Astrocyte (in vitro differentiated cells and primary cell): ENCODE results near the gene TNN. TPM values are rescaled to one million over a fixed set of nuclear protein-coding genes. Genes with fewer than 3 reads are reported as not detected.

Source experiments
- DNase-seq: peaks from one replicate; pipeline ENCODE4 v3.0.0-alpha.2; 2010; ENCODE audit warnings: low read depth
- FAIRE-seq: peaks from 2 replicates; lab custom pipeline; 2011; peaks lifted over from hg19 to GRCh38; lab: Jason Lieb, UNC
- H2AFZ ChIP-seq: 2 replicates; pipeline ENCODE4 v1.6.0; 2012; ENCODE audit warnings: low read depth, low read length, inconsistent platforms
- H3K27ac ChIP-seq: 2 replicates; pipeline ENCODE4 v1.5.1; 2011; ENCODE audit warnings: low read depth, low read length, inconsistent platforms
- H3K27me3 ChIP-seq: 2 replicates; pipeline ENCODE4 v1.6.0; 2011; ENCODE audit warnings: low read length, inconsistent platforms; ENCODE audit not compliant: insufficient read depth
- H3K36me3 ChIP-seq: 2 replicates; pipeline ENCODE4 v1.5.1; 2011; ENCODE audit warnings: low read length, inconsistent platforms; ENCODE audit not compliant: insufficient read depth
- H3K4me1 ChIP-seq: 2 replicates; pipeline ENCODE4 v1.5.1; 2011; ENCODE audit warnings: low read length, inconsistent platforms; ENCODE audit not compliant: insufficient read depth
- H3K4me2 ChIP-seq: 2 replicates; pipeline ENCODE4 v1.6.0; 2012; ENCODE audit warnings: low read length, inconsistent platforms
- H3K4me3 ChIP-seq: 2 replicates; pipeline ENCODE4 v1.5.1; 2011; ENCODE audit warnings: low read depth, mild to moderate bottlenecking, low read length, inconsistent platforms; ENCODE audit not compliant: insufficient read depth
- H3K79me2 ChIP-seq: 2 replicates; pipeline ENCODE4 v1.6.0; 2012; ENCODE audit warnings: mild to moderate bottlenecking, low read length, inconsistent platforms; ENCODE audit not compliant: insufficient read depth
- H3K9ac ChIP-seq: 2 replicates; pipeline ENCODE4 v1.6.0; 2012; ENCODE audit warnings: mild to moderate bottlenecking, low read length, inconsistent platforms
- H3K9me3 ChIP-seq: 2 replicates; pipeline ENCODE4 v1.5.1; 2012; ENCODE audit warnings: low read depth, mild to moderate bottlenecking, low read length, inconsistent platforms; ENCODE audit not compliant: insufficient read depth
- H4K20me1 ChIP-seq: 2 replicates; pipeline ENCODE4 v1.6.0; 2012; ENCODE audit warnings: low read length, inconsistent platforms; ENCODE audit not compliant: insufficient read depth
- H3K27ac Mint-ChIP-seq: one replicate; pipeline ENCODE4 v1.8.0; 2021; ENCODE audit warnings: mild to moderate bottlenecking, mixed read lengths; ENCODE audit not compliant: unreplicated experiment
- H3K27me3 Mint-ChIP-seq: one replicate; pipeline ENCODE4 v1.8.0; 2021; ENCODE audit warnings: low read depth, mixed read lengths; ENCODE audit not compliant: unreplicated experiment
- H3K36me3 Mint-ChIP-seq: one replicate; pipeline ENCODE4 v1.8.0; 2021; ENCODE audit warnings: low read depth, mixed read lengths; ENCODE audit not compliant: unreplicated experiment
- H3K4me1 Mint-ChIP-seq: one replicate; pipeline ENCODE4 v1.8.0; 2021; ENCODE audit warnings: low read depth, mixed read lengths; ENCODE audit not compliant: unreplicated experiment
- H3K4me3 Mint-ChIP-seq: one replicate; pipeline ENCODE4 v1.8.0; 2021; ENCODE audit warnings: mild to moderate bottlenecking, moderate library complexity, mixed read lengths; ENCODE audit not compliant: unreplicated experiment
- H3K9me3 Mint-ChIP-seq: one replicate; pipeline ENCODE4 v1.8.0; 2021; ENCODE audit warnings: mild to moderate bottlenecking, mixed read lengths; ENCODE audit not compliant: unreplicated experiment
- EZH2 ChIP-seq: IDR thresholded peaks from 2 replicates; pipeline ENCODE4 v1.6.1; 2012; ENCODE audit warnings: mild to moderate bottlenecking, low read length, inconsistent platforms; ENCODE audit not compliant: insufficient read depth
- total RNA-seq: library from RNA; stranded (reverse); gene quantifications from 2 replicates; pipeline ENCODE4 v1.2.1, GENCODE V29; 2021
- TF ChIP-seq, protein P1 (sequence below): IDR thresholded peaks from 2 replicates; pipeline ENCODE4 v1.5.1; 2011; ENCODE audit warnings: low read depth, mild to moderate bottlenecking, inconsistent platforms, low read length, moderate library complexity; ENCODE audit not compliant: insufficient read depth

The TNN gene
- total RNA-seq, 1 donor from 2014 or later = 0.16 TPM

DNA sequence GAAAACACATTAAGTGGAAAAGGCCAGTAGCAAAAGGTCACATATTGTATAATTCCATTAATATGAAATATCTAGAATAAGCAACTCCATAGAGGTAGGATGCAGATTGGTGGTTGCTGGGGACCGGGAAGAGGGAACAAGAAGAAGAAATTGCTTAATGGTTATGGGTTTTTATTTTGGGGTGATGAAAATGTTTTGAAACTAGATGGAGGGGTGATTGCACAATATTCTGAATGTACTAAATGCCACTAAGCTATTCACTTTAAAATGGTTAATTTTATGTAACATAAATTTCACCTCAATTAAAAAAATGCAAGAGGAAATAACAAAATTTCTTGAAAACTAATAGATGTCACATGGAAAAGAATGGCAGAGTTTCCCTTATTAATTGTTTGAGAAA is 118.3 kb downstream of the TNN start:
- DNase-seq = no peak
- H3K27ac Mint-ChIP-seq = no peak overlapping the region
- FAIRE-seq = no peak
- Histone ChIP-seq H3K9ac (no peak overlapping the region), H3K4me2 (no peak overlapping the region), H3K27ac (no peak overlapping the region), H3K9me3 (no peaks in the 10 kb centered on the region), H3K4me1 (no peaks in the 10 kb centered on the region), H3K4me3 (no peak overlapping the region), H2AFZ (no peak overlapping the region), H3K27me3 (peaks cover 5% of the 10 kb centered on the region), H3K79me2 (no peaks in the 10 kb centered on the region), H3K36me3 (no peaks in the 10 kb centered on the region), H4K20me1 (no peaks in the 10 kb centered on the region)
- TF ChIP-seq EZH2 = no peak
- TF ChIP-seq, protein P1, sequence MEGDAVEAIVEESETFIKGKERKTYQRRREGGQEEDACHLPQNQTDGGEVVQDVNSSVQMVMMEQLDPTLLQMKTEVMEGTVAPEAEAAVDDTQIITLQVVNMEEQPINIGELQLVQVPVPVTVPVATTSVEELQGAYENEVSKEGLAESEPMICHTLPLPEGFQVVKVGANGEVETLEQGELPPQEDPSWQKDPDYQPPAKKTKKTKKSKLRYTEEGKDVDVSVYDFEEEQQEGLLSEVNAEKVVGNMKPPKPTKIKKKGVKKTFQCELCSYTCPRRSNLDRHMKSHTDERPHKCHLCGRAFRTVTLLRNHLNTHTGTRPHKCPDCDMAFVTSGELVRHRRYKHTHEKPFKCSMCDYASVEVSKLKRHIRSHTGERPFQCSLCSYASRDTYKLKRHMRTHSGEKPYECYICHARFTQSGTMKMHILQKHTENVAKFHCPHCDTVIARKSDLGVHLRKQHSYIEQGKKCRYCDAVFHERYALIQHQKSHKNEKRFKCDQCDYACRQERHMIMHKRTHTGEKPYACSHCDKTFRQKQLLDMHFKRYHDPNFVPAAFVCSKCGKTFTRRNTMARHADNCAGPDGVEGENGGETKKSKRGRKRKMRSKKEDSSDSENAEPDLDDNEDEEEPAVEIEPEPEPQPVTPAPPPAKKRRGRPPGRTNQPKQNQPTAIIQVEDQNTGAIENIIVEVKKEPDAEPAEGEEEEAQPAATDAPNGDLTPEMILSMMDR = no peak
- H3K4me3 Mint-ChIP-seq = no peak overlapping the region
- no peaks in the 10 kb centered on the region for H3K4me1 Mint-ChIP-seq
- peaks cover 9% of the 10 kb centered on the region for H3K27me3 Mint-ChIP-seq
- H3K36me3 Mint-ChIP-seq = peaks cover 5% of the 10 kb centered on the region
- H3K9me3 Mint-ChIP-seq = no peaks in the 10 kb centered on the region

- H3K27me3 Mint-ChIP-seq = peaks cover 12% of the 10 kb centered on the region
- H3K27ac ChIP-seq = no peak overlapping the region
- no peaks in the 10 kb centered on the region for H3K4me1 ChIP-seq
- H3K36me3 ChIP-seq = no peaks in the 10 kb centered on the region
- peaks cover 5% of the 10 kb centered on the region for H3K36me3 Mint-ChIP-seq
- H3K4me1 Mint-ChIP-seq = no peaks in the 10 kb centered on the region
- no peak for TF ChIP-seq EZH2
- TF ChIP-seq, protein P1 = no peak
- H3K79me2 ChIP-seq = no peaks in the 10 kb centered on the region
- no peaks in the 10 kb centered on the region for H3K9me3 Mint-ChIP-seq
- no peak overlapping the region for H3K27ac Mint-ChIP-seq
- no peak overlapping the region for H3K4me3 Mint-ChIP-seq
- H3K27me3 ChIP-seq = peaks cover 7% of the 10 kb centered on the region
- H3K9me3 ChIP-seq = no peaks in the 10 kb centered on the region
- H3K4me2 ChIP-seq = no peak overlapping the region
- no peak overlapping the region for H3K4me3 ChIP-seq
- no peak for DNase-seq
- H4K20me1 ChIP-seq = no peaks in the 10 kb centered on the region
- no peak for FAIRE-seq
- no peak overlapping the region for H2AFZ ChIP-seq
- no peak overlapping the region for H3K9ac ChIP-seq
Observed at GRCh38 chr1:175186433-175187160, 119.0 kb downstream of the TNN start.

GRCh38 chr1:175188936-175189335 is 121.3 kb downstream of the TNN start:
- H3K4me1 ChIP-seq = peaks cover 4% of the 10 kb centered on the region
- DNase-seq = no peak
- H4K20me1 ChIP-seq = no peaks in the 10 kb centered on the region
- no peaks in the 10 kb centered on the region for H3K36me3 ChIP-seq
- H3K9me3 Mint-ChIP-seq = no peaks in the 10 kb centered on the region
- peaks cover 5% of the 10 kb centered on the region for H3K4me1 Mint-ChIP-seq
- peaks cover 12% of the 10 kb centered on the region for H3K27me3 Mint-ChIP-seq
- no peak overlapping the region for H3K27ac Mint-ChIP-seq
- no peak overlapping the region for H3K4me2 ChIP-seq
- no peaks in the 10 kb centered on the region for H3K9me3 ChIP-seq
- H3K27me3 ChIP-seq = peaks cover 7% of the 10 kb centered on the region
- no peak overlapping the region for H3K4me3 ChIP-seq
- no peaks in the 10 kb centered on the region for H3K79me2 ChIP-seq
- no peak overlapping the region for H2AFZ ChIP-seq
- H3K27ac ChIP-seq = no peak overlapping the region
- no peak for FAIRE-seq
- H3K4me3 Mint-ChIP-seq = no peak overlapping the region
- TF ChIP-seq EZH2 = no peak
- peaks cover 4% of the 10 kb centered on the region for H3K36me3 Mint-ChIP-seq
- no peak overlapping the region for H3K9ac ChIP-seq
